K562 (cell line): ENCODE results near the gene TSEN54. TPM values are rescaled to one million over a fixed set of nuclear protein-coding genes. Genes with fewer than 3 reads are reported as not detected.

Experiments
- ATAC-seq: fragments of 200-7000 bp; cut with Tn5 transposase; 3 replicates; pipeline ENCODE4 v1.9.1; 2020; ENCODE audit warnings: moderate library complexity
- BruUV-seq: library from RNA; stranded (reverse); fragments of 400-500 nt; replicated peaks from 2 replicates; lab custom pipeline; 2021; lab: Mats Ljungman, UMichigan
- CTCF ChIA-PET: fragments of 300-600 bp; formaldehyde crosslinking; extraction: SDS; loops from one replicate; lab custom pipeline; 2021; ENCODE audit warnings: low intra/inter-chr PET ratio; lab: Yijun Ruan, JAX
- POLR2A ChIA-PET: fragments of 300-600, 350-650 bp; sonication (Branson Sonifier 250); formaldehyde crosslinking; extraction: SDS; loops from one replicate; lab custom pipeline; 2021; ENCODE audit warnings: antibody characterized with exemption, inconsistent platforms; lab: Yijun Ruan, JAX
- DNase-seq, 4 experiments: peaks; one replicate each; pipeline versions ENCODE4 v3.0.0 to v3.0.0-alpha.2; 2011 to 2018; ENCODE audit warnings: low spot score in 3 of 4, mixed read lengths in 3 of 4; ENCODE audit errors: extremely low read depth in 1 of 4
- FAIRE-seq: peaks from 2 replicates; lab custom pipeline; 2011; peaks lifted over from hg19 to GRCh38; lab: Jason Lieb, UNC
- H2AFZ ChIP-seq: 2 replicates; pipeline ENCODE4 v1.6.0; 2011; ENCODE audit warnings: low read depth, low read length, control low read depth, inconsistent platforms
- H3K27ac ChIP-seq: fragments of 200-600 bp; 3 replicates; pipeline ENCODE4 v1.8.0; 2011; ENCODE audit warnings: low read depth, mild to moderate bottlenecking, control low read depth, inconsistent platforms, low read length, moderate library complexity, mixed read lengths; ENCODE audit errors: extremely low read depth
- H3K27me3 ChIP-seq, 2 experiments: fragments of 300-600 bp in 1 of 2; 2 replicates in 1 of 2; 3 replicates in 1 of 2; pipeline versions ENCODE4 v1.6.0 to v1.8.0; 2011; ENCODE audit warnings: inconsistent platforms in 2 of 2, low read length in 2 of 2, mild to moderate bottlenecking in 1 of 2, mixed read lengths in 1 of 2, moderate library complexity in 1 of 2; ENCODE audit not compliant: control insufficient read depth in 2 of 2, insufficient read depth in 2 of 2
- H3K36me3 ChIP-seq: fragments of 300-600 bp; 3 replicates; pipeline ENCODE4 v1.8.0; 2011; ENCODE audit warnings: mild to moderate bottlenecking, low read length, inconsistent platforms; ENCODE audit not compliant: control insufficient read depth, insufficient read depth
- H3K4me1 ChIP-seq, 2 experiments: fragments of 200-600 bp in 1 of 2; replicated peaks in 1 of 2; 2 replicates in 1 of 2; 3 replicates in 1 of 2; pipeline versions ENCODE4 v1.5.1 to v1.8.0; 2011; ENCODE audit warnings: inconsistent platforms in 2 of 2, low read length in 2 of 2, mild to moderate bottlenecking in 1 of 2, mixed read lengths in 1 of 2, moderate library complexity in 1 of 2; ENCODE audit not compliant: control insufficient read depth in 2 of 2, insufficient read depth in 2 of 2
- H3K4me2 ChIP-seq: 2 replicates; pipeline ENCODE4 v1.6.1; 2011; ENCODE audit warnings: low read length, control low read depth, inconsistent platforms, mixed read lengths; ENCODE audit not compliant: insufficient read depth
- H3K4me3 ChIP-seq: fragments of 200-600 bp; sonication (generic), shearing (Covaris generic); 2 replicates; pipeline ENCODE4 v1.5.1; 2016; ENCODE audit warnings: control low read depth, inconsistent platforms
- H3K79me2 ChIP-seq: fragments of 200-600 bp; 3 replicates; pipeline ENCODE4 v1.8.0; 2011; ENCODE audit warnings: low read length, inconsistent platforms; ENCODE audit not compliant: control insufficient read depth, insufficient read depth
- H3K9ac ChIP-seq, 2 experiments: 2 replicates each; pipeline versions ENCODE4 v1.6.0 to v1.6.1; 2011; ENCODE audit warnings: low read depth in 2 of 2, low read length in 2 of 2, control low read depth in 1 of 2, inconsistent platforms in 1 of 2, mild to moderate bottlenecking in 1 of 2, mixed read lengths in 1 of 2; ENCODE audit not compliant: insufficient read depth in 1 of 2
- H3K9me1 ChIP-seq: one replicate; pipeline ENCODE4 v1.6.0; 2011; ENCODE audit warnings: inconsistent platforms, mild to moderate bottlenecking, low read length, moderate library complexity; ENCODE audit not compliant: control insufficient read depth, insufficient read depth
- H3K9me3 ChIP-seq: replicated peaks from 2 replicates; pipeline ENCODE4 v1.5.1; 2011; ENCODE audit warnings: low read depth, low read length, inconsistent platforms; ENCODE audit not compliant: control insufficient read depth, insufficient read depth
- H4K20me1 ChIP-seq: replicated peaks from 2 replicates; pipeline ENCODE4 v1.6.1; 2011; ENCODE audit warnings: low read length, inconsistent platforms, mixed read lengths; ENCODE audit not compliant: control insufficient read depth, insufficient read depth
- BDP1 ChIP-seq: IDR thresholded peaks from 3 replicates; pipeline ENCODE4 v1.6.1; 2011; ENCODE audit not compliant: insufficient read length, insufficient read depth
- FOXA3 ChIP-seq, 2 experiments: fragments of 450-650 bp in 1 of 2; sonication (generic) in 1 of 2; formaldehyde crosslinking; IDR thresholded peaks in 1 of 2; conservative IDR thresholded peaks in 1 of 2; 2 replicates each; pipeline versions ENCODE4 v1.4.0 to v1.8.0; 2020 to 2022; ENCODE audit warnings: mild to moderate bottlenecking in 2 of 2, missing genetic modification reagents in 1 of 2
- POLR2G ChIP-seq: fragments of 200-400 bp; formaldehyde crosslinking; IDR thresholded peaks from 2 replicates; pipeline ENCODE4 v1.6.1; 2017; ENCODE audit warnings: low read depth, mild to moderate bottlenecking, antibody characterized with exemption, low read length, moderate library complexity
- ZBTB33 ChIP-seq: sonication (generic); formaldehyde crosslinking; IDR thresholded peaks from 2 replicates; pipeline ENCODE4 v1.8.1; 2023; ENCODE audit warnings: mild to moderate bottlenecking, missing genetic modification reagents
- WGBS: fragments of 100-300 bp; shearing (Covaris generic); methylation state at CpG from one replicate; pipeline ENCODE4 v1.1.6; 2016; ENCODE audit warnings: low coverage, mixed read lengths; ENCODE audit not compliant: insufficient coverage; ENCODE audit errors: missing lambda C conversion rate; 5-methylcytosine and 5-hydroxymethylcytosine counted together
- in situ Hi-C: fragments of 300-500 bp; cut with MboI; formaldehyde crosslinking; loops from 4 replicates; pipeline ENCODE4 v1.15.0; 2018; ENCODE audit warnings: inconsistent platforms, mixed read lengths
- intact Hi-C: fragments of 100-400 bp; cut with micrococcal nuclease; formaldehyde crosslinking; loops from 2 replicates; pipeline ENCODE4 v1.14.2; 2022
- polyA plus RNA-seq, 8 experiments: library from polyadenylated mRNA; depleted of rRNA in 4 of 8; stranded (reverse) in 5 of 8; unstranded in 3 of 8; fragments of >200 nt; fragmentation: Nextera tagmentation in 2 of 8; fragmentation: Illumina TruSeq in 1 of 8; extraction: Ambion mirVana in 2 of 8; extraction: Trizol in 1 of 8; gene quantifications; 2 replicates each; pipeline versions ENCODE4 v1.2.1 to v1.2.3, GENCODE V29; 2011 to 2014; ENCODE audit warnings: inconsistent platforms in 1 of 8, missing spikeins in 1 of 8
- total RNA-seq, 7 experiments: library from RNA; depleted of rRNA in 6 of 7; stranded (reverse); fragments of >200 nt in 6 of 7; fragmentation: Illumina TruSeq in 2 of 7; extraction: Trizol in 2 of 7; gene quantifications; 2 replicates each; pipeline versions ENCODE4 v1.2.1 to v1.2.3, GENCODE V29; 2011 to 2021; ENCODE audit warnings: low replicate concordance in 1 of 7
- TF ChIP-seq, protein P1 (sequence below): IDR thresholded peaks from 2 replicates; pipeline ENCODE4 v1.6.1; 2016; ENCODE audit warnings: missing genetic modification characterization, missing compliant biosample characterization

The TSEN54 gene
- total and polyA plus RNA-seq, 9 of the 15 experiments (the other 6 are each of a cell fraction or from before 2014, with no cell fraction given), result 5.9 to 64.3 (median 48.9) TPM

DNA sequence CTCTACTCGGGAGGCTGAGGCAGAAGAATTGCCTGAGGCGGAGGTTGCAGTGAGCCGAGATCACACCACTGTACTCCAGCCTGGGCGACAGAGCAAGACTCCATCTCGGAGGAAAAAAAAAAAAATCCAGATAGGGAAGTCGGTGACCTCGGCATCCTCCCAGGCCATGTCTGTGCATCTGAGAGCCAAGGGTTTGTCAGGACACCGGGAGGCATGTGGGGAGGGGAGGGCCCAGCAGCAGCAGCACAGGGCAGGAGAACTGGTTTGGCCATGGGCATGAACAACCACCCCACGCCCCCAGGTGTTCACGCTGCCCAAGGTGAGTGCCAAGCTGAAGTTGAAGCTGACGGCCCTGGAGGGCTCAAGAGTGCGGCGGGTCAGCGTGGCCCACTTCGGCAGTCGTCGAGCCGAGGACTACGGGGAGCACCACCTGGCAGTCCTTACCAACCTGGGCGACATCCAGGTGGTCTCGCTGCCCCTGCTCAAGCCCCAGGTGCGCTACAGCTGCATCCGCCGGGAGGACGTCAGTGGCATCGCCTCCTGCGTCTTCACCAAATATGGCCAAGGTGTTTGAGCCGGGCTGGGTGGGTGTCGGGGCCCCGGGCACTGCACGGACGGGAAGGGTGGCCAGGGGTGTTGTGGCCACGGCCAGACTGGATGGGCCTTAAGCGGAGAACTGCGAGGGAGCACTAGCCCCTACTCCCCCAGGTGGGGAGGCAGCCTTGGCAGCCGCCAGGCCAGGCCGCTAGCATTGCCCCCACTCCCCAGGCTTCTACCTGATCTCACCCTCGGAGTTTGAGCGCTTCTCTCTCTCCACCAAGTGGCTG is 56.6 kb downstream of the TSEN54 start:
- Histone ChIP-seq H3K27me3 (no peaks in the 10 kb centered on the region), H2AFZ (no peak overlapping the region), H3K9me3 (no peaks in the 10 kb centered on the region), H3K4me2 (no peak overlapping the region), H3K36me3 (no peaks in the 10 kb centered on the region; the same call in 2 of the 3 replicates), H3K27ac (no peak overlapping the region), H3K9ac (no peak overlapping the region), H3K9me1 (no peaks in the 10 kb centered on the region), H4K20me1 (no peaks in the 10 kb centered on the region), H3K4me3 (no peak overlapping the region), H3K4me1 (peaks cover 10 to 43% of the 10 kb centered on the region in 2 experiments; a peak in 4 of 5 replicates), H3K79me2 (no peaks in the 10 kb centered on the region)
- FAIRE-seq (no peak), ATAC-seq (no peak), DNase-seq (no peak)
- POLR2A ChIA-PET, result interaction anchor here (0.5 kb wide), 1 partner anchor 94 kb away, joined by 3 read pairs; the partner anchor contains the start of genes RECQL5 and SAP30BP
- CTCF ChIA-PET, result no interaction called here
- intact Hi-C loops, result no loop called here
- WGBS, result 80% methylated on average over 33 of the region's 39 CpGs
- no TSS peak for BruUV-seq
- no peak for TF ChIP-seq BDP1
- TF ChIP-seq, protein P1, sequence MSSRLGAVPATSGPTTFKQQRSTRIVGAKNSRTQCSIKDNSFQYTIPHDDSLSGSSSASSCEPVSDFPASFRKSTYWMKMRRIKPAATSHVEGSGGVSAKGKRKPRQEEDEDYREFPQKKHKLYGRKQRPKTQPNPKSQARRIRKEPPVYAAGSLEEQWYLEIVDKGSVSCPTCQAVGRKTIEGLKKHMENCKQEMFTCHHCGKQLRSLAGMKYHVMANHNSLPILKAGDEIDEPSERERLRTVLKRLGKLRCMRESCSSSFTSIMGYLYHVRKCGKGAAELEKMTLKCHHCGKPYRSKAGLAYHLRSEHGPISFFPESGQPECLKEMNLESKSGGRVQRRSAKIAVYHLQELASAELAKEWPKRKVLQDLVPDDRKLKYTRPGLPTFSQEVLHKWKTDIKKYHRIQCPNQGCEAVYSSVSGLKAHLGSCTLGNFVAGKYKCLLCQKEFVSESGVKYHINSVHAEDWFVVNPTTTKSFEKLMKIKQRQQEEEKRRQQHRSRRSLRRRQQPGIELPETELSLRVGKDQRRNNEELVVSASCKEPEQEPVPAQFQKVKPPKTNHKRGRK, result no peak
- TF ChIP-seq ZBTB33 (CRISPR knock-in tag), result peak; percentile 42; the same call in 1 of the 2 replicates
- no peak for TF ChIP-seq FOXA3 (CRISPR knock-in tag; conservative IDR thresholded peaks at IDR 0.05 in 1 of 2, IDR thresholded peaks at IDR 0.05 in 1 of 2)
- 0 out of 2 replicates have a peak, but pooled peaks have one; percentile 2 for TF ChIP-seq POLR2G
- in situ Hi-C loops, result no loop called here
